Activated CD4-positive, alpha-beta memory T cell treated with anti-CD3 and anti-CD28 coated beads for 36 hours (primary cell): ENCODE data around the gene LYZL2. TPM values are rescaled to one million over a fixed set of nuclear protein-coding genes. Genes with fewer than 3 reads are reported as not detected.
"Not testable (repeated sequence)": the region's sequence is repeated elsewhere in the genome, so short reads cannot be mapped to it uniquely, and the experiment has no call there.

ENCODE experiments used
- CTCF ChIA-PET: fragments of 350-600 bp; sonication (Branson Sonifier 250); formaldehyde crosslinking; loops from one replicate; lab custom pipeline; 2021; ENCODE audit warnings: antibody characterized with exemption, inconsistent platforms; lab: Charles Lee
- POLR2A ChIA-PET: fragments of 350-600 bp; sonication (Branson Sonifier 250); formaldehyde crosslinking; loops from one replicate; lab custom pipeline; 2021; ENCODE audit warnings: antibody characterized with exemption; lab: Charles Lee
- DNase-seq: peaks from one replicate; pipeline ENCODE4 v3.0.0-alpha.2; 2020
- H3K27ac Mint-ChIP-seq: one replicate; pipeline ENCODE4 v1.8.0; 2021; ENCODE audit warnings: mixed read lengths
- H3K27me3 Mint-ChIP-seq: one replicate; pipeline ENCODE4 v1.8.0; 2021; ENCODE audit warnings: mixed read lengths
- H3K36me3 Mint-ChIP-seq: one replicate; pipeline ENCODE4 v1.8.0; 2021; ENCODE audit warnings: mixed read lengths
- H3K4me1 Mint-ChIP-seq: one replicate; pipeline ENCODE4 v1.8.0; 2021; ENCODE audit warnings: low read depth, mixed read lengths
- H3K4me3 Mint-ChIP-seq: one replicate; pipeline ENCODE4 v1.8.0; 2021; ENCODE audit warnings: mild to moderate bottlenecking, mixed read lengths
- H3K9me3 Mint-ChIP-seq: one replicate; pipeline ENCODE4 v1.8.0; 2021; ENCODE audit warnings: mixed read lengths
- intact Hi-C: fragments of 100-400 bp; cut with micrococcal nuclease; formaldehyde crosslinking; loops from one replicate; pipeline ENCODE4 v1.15.1; 2023
- total RNA-seq, 2 experiments: library from RNA; stranded (reverse); gene quantifications; one replicate each; pipeline ENCODE4 v1.2.3, GENCODE V29; 2021

Gene LYZL2
- total RNA-seq, 2 experiments from 2014 or later, result not detected

GRCh38 chr10:30656233-30656632 is 26.7 kb upstream of the LYZL2 start:
- DNase-seq, result no peak
- POLR2A ChIA-PET, result no interaction called here
- no peak overlapping the region for H3K4me3 Mint-ChIP-seq
- peaks cover 35% of the 10 kb centered on the region for H3K27me3 Mint-ChIP-seq
- H3K4me1 Mint-ChIP-seq, result peaks cover 4% of the 10 kb centered on the region
- CTCF ChIA-PET, result interaction anchor here (1.1 to 3.1 kb wide), 3 partner anchors 14 to 65 kb away, joined by 4 to 12 read pairs (median 5); no protein-coding TSS in a partner anchor
- H3K36me3 Mint-ChIP-seq, result no peaks in the 10 kb centered on the region
- intact Hi-C loops, result no loop called here
- no peak overlapping the region for H3K27ac Mint-ChIP-seq
- no peaks in the 10 kb centered on the region for H3K9me3 Mint-ChIP-seq

DNA sequence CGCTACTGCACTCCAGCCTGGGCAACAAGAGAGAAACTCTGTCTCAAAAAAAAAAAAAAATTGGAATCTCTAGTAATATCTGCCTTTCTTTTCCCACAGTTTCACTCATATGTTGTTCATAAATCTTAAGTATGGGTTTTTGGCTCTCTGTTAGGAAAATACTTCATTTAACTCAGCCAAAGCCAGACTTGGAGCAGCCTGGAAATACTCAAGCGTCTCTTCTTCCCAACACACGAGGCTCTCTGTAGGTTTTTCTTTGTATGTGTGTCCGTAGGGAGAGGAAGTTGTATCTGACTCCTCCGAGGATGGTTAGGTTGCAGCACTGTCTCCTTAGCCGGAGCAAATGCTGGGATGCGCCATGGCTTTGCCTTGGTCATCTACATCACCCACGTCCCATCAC is 25.4 kb upstream of the LYZL2 start:
- CTCF ChIA-PET, result interaction anchor here (1.1 to 3.1 kb wide), 2 partner anchors 15 to 64 kb away, joined by 5 to 12 read pairs; no protein-coding TSS in a partner anchor
- intact Hi-C loops, H3K4me3 Mint-ChIP-seq, POLR2A ChIA-PET, H3K27ac Mint-ChIP-seq, H3K4me1 Mint-ChIP-seq, H3K9me3 Mint-ChIP-seq, H3K36me3 Mint-ChIP-seq, DNase-seq: not testable (repeated sequence)
- peaks cover 36% of the 10 kb centered on the region for H3K27me3 Mint-ChIP-seq

- H3K27ac Mint-ChIP-seq, intact Hi-C loops, H3K4me3 Mint-ChIP-seq, H3K9me3 Mint-ChIP-seq, POLR2A ChIA-PET, H3K36me3 Mint-ChIP-seq: not testable (repeated sequence)
- DNase-seq, result peak; percentile 47
- CTCF ChIA-PET, result interaction anchor here (1.1 to 2.0 kb wide), 2 partner anchors 12 to 19 kb away, joined by 3 to 14 read pairs; no protein-coding TSS in a partner anchor
- peaks cover 18% of the 10 kb centered on the region for H3K4me1 Mint-ChIP-seq
- peaks cover 28% of the 10 kb centered on the region for H3K27me3 Mint-ChIP-seq
Observed at GRCh38 chr10:30651470-30652397, 22.2 kb upstream of the LYZL2 start.

GRCh38 chr10:30647089-30647488 is 17.5 kb upstream of the LYZL2 start:
- ChIA-PET CTCF (interaction anchor here (0.9 kb wide), 1 partner anchor 9 kb away, joined by 3 read pairs; no protein-coding TSS in a partner anchor), POLR2A (no interaction called here)
- Mint-ChIP-seq H3K9me3 (no peaks in the 10 kb centered on the region), H3K36me3 (no peaks in the 10 kb centered on the region), H3K27ac (no peak overlapping the region), H3K4me1 (peaks cover 25% of the 10 kb centered on the region), H3K27me3 (peaks cover 45% of the 10 kb centered on the region), H3K4me3 (no peak overlapping the region)
- intact Hi-C loops, result loop anchor here (5.0 kb wide), 1 partner anchor 40 kb away; no protein-coding TSS in a partner anchor
- DNase-seq, result peak; percentile 28

DNA sequence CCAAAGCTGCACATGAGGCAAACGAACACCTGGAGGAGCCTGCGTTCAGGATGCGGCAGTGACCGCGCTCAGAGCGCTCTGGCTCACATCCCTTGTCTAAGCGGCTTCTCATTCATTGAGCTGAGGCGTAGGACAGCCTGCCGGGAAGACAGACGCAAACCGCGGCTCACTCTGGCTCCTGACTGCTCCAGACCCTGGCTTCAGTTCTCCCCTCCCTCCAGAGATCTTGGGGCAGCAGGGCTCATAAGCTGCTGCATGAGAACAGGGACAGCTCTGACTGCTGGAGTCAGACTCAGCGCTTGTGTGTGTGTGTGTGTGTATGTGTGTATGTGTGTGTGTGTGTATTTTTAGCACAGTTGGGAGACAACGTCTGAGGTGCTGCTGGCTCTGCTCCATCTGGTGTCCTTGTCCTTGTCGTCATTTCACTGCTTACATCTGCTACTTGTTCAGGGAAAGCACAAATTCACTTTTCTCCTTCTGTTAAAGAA is 15.8 kb upstream of the LYZL2 start:
- intact Hi-C loops, result loop anchor here (5.0 kb wide), 1 partner anchor 42 kb away; no protein-coding TSS in a partner anchor
- CTCF ChIA-PET, result interaction anchor here (1.1 to 1.3 kb wide), 2 partner anchors 41 to 53 kb away, joined by 4 read pairs; no protein-coding TSS in a partner anchor
- Mint-ChIP-seq H3K4me3 (peak overlapping the region; percentile 24), H3K27ac (no peak overlapping the region), H3K4me1 (peaks cover 23% of the 10 kb centered on the region), H3K36me3 (no peaks in the 10 kb centered on the region), H3K27me3 (peaks cover 53% of the 10 kb centered on the region), H3K9me3 (no peaks in the 10 kb centered on the region)
- POLR2A ChIA-PET, result no interaction called here
- peak; percentile 52 for DNase-seq

- CTCF ChIA-PET, result interaction anchor here (1.1 to 1.3 kb wide), 2 partner anchors 42 to 53 kb away, joined by 4 read pairs; no protein-coding TSS in a partner anchor
- POLR2A ChIA-PET, DNase-seq, intact Hi-C loops, H3K36me3 Mint-ChIP-seq, H3K9me3 Mint-ChIP-seq, H3K4me3 Mint-ChIP-seq, H3K27ac Mint-ChIP-seq: not testable (repeated sequence)
- H3K4me1 Mint-ChIP-seq, result peaks cover 27% of the 10 kb centered on the region
- H3K27me3 Mint-ChIP-seq, result peaks cover 51% of the 10 kb centered on the region
Observed at GRCh38 chr10:30644408-30644861, 14.9 kb upstream of the LYZL2 start.

DNA sequence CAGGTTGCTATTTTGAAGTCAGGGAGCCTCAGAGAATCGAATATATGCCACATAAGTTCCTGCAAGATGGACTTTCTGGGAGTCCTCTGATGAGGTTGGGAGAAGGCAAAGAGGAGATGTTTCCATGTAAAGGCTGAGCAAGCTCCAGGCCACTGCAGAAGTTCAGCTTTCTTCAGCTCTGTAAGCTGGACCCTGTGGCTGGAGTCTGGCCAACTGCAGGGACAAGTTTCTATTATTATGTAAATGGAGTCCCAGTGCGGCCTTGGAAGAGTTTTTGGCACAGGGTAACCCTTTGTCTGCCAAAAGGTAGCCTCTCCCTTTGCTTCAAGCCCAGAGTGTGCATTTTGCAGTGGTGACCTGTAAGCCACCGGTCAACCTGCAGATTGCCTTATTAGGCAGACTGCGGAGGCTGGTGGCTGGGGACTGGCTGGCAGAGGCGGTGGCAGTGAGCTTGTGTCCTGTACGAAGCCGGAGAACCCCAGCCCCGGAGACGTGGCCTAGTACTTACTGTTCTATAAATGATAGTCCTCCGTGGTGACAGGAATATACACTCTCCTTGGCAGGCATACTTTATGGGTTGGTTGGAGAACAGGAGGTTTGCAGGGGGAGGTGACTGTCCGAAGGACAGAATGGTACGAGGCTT is 14.1 kb upstream of the LYZL2 start:
- intact Hi-C loops, result not testable (repeated sequence)
- peaks cover 47% of the 10 kb centered on the region for H3K27me3 Mint-ChIP-seq

DNA sequence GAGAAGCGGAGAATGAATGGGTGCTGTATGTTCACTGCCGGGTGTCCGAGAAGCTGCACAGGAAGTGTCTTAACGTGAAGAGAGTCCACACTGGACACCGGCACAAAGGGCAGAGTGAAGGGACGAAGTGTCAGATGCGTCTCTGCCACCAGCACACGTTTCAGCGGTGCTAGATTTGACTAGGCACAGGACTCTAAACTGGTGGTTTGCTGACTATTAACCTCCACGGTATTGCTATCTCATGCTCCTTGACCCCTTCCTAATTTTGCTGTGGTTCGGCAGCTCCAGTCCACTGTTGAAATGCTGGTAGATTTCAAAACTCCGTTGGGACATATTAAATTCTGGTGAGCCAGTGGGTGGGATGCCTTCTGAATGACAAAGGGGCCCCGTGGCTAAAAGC is 13.3 kb upstream of the LYZL2 start:
- CTCF ChIA-PET, result interaction anchor here (5.1 kb wide), 1 partner anchor 28 kb away, joined by 62 read pairs; no protein-coding TSS in a partner anchor
- H3K36me3 Mint-ChIP-seq, intact Hi-C loops, H3K27ac Mint-ChIP-seq, H3K4me3 Mint-ChIP-seq, POLR2A ChIA-PET, H3K9me3 Mint-ChIP-seq, DNase-seq: not testable (repeated sequence)
- peaks cover 26% of the 10 kb centered on the region for H3K4me1 Mint-ChIP-seq
- H3K27me3 Mint-ChIP-seq, result peaks cover 44% of the 10 kb centered on the region

More for the DNA sequence above, 14.1 kb upstream of the LYZL2 start:
- peaks cover 27% of the 10 kb centered on the region for H3K4me1 Mint-ChIP-seq
- DNase-seq, POLR2A ChIA-PET, H3K9me3 Mint-ChIP-seq, H3K4me3 Mint-ChIP-seq, H3K36me3 Mint-ChIP-seq, H3K27ac Mint-ChIP-seq: not testable (repeated sequence)
- CTCF ChIA-PET, result interaction anchor here (0.7 kb wide), 1 partner anchor 19 kb away, joined by 3 read pairs; no protein-coding TSS in a partner anchor

DNA sequence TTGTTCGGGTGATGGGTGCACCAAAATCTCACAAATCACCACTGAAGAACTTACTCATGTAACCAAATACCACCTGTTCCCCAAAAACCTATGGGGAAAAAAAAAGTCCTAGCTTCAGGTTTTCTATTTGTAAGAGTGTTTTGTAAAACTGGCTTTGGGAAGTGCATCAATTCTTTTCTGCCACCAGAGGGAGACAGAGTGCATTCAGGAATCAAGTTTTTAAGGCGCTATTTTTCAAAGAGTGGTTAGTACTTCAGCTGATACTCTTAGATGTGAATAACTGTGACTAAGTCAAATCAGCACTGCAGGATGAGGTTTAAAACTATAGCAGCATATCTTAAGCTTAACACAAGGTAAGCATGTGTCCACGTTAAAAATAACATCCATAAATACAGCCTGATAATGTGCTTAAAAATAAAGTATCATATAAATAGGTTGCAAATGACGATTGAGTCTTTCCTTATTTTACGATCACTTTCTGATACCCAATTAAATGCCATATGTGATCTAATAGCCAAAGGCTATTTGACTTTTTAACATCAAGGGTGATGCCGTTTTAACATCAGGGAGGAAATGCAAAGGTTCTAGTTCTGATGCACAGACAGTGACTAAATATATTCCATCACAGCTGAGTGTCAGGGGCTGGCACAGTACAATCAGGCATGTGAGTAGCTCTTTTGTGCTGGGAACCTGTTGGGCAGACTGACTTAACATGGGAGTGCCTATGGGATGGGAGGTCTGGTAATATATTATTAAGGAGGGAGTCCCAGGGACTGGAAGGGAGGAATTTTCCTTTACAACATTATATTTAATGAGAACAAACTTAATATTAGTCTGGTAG is 10.6 kb upstream of the LYZL2 start:
- ChIA-PET CTCF (interaction anchor here (0.6 to 5.1 kb wide), 54 partner anchors 8 to 1165 kb away, joined by 3 to 62 read pairs (median 4); partner anchors contain the start of gene LYZL2), POLR2A (no interaction called here)
- no peak for DNase-seq
- no peak overlapping the region for H3K27ac Mint-ChIP-seq
- no peak overlapping the region for H3K4me3 Mint-ChIP-seq
- intact Hi-C loops, result no loop called here
- H3K4me1 Mint-ChIP-seq, result peaks cover 10% of the 10 kb centered on the region
- H3K27me3 Mint-ChIP-seq, result peaks cover 42% of the 10 kb centered on the region
- no peaks in the 10 kb centered on the region for H3K36me3 Mint-ChIP-seq
- H3K9me3 Mint-ChIP-seq, result no peaks in the 10 kb centered on the region

- intact Hi-C loops, result no loop called here
- no peaks in the 10 kb centered on the region for H3K36me3 Mint-ChIP-seq
- POLR2A ChIA-PET, result no interaction called here
- peaks cover 35% of the 10 kb centered on the region for H3K27me3 Mint-ChIP-seq
- H3K9me3 Mint-ChIP-seq, result no peaks in the 10 kb centered on the region
- no peak overlapping the region for H3K27ac Mint-ChIP-seq
- H3K4me1 Mint-ChIP-seq, result peaks cover 10% of the 10 kb centered on the region
- H3K4me3 Mint-ChIP-seq, result no peak overlapping the region
- CTCF ChIA-PET, result interaction anchor here (1.0 to 5.1 kb wide), 12 partner anchors 10 to 245 kb away, joined by 3 to 62 read pairs (median 6); no protein-coding TSS in a partner anchor
- peak; percentile 53 for DNase-seq
Observed at GRCh38 chr10:30637881-30638467, 8.4 kb upstream of the LYZL2 start.

DNA sequence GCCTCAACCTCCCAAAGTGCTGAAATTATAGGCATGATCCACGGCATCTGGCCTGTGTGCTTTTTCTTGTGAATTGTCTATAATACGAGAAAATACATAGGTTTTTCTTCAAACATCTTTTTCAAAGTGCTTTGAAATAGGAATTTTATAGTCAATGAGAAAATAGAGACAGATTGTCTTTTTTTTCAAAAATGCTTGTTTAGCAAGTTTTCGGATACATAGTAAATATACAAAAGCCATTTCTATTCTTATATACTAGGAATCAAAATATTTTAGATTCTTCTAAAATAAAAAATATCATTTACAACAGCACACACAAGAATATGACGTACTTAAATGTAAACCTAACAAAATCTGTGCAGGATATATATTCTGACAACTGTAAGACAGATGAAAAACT is 1.6 kb upstream of the LYZL2 start:
- no peaks in the 10 kb centered on the region for H3K36me3 Mint-ChIP-seq
- ChIA-PET CTCF (no interaction called here), POLR2A (no interaction called here)
- DNase-seq, result no peak
- H3K4me3 Mint-ChIP-seq, result no peak overlapping the region
- H3K9me3 Mint-ChIP-seq, result no peaks in the 10 kb centered on the region
- H3K27me3 Mint-ChIP-seq, result peaks cover 18% of the 10 kb centered on the region
- no peak overlapping the region for H3K27ac Mint-ChIP-seq
- intact Hi-C loops, result no loop called here
- no peaks in the 10 kb centered on the region for H3K4me1 Mint-ChIP-seq
